Endothelial cell of umbilical vein (primary cell): Measurements from ENCODE around the gene KCNG2. TPM values are rescaled to one million over a fixed set of nuclear protein-coding genes. Genes with fewer than 3 reads are reported as not detected.

ENCODE experiments used
- BruUV-seq: library from RNA; stranded (reverse); fragments of 400-500 nt; replicated peaks from 2 replicates; lab custom pipeline; 2021; lab: Mats Ljungman, UMichigan
- CTCF ChIA-PET: fragments of 300-600, 350-600 bp; sonication (Branson Sonifier 250); formaldehyde crosslinking; loops from one replicate; lab custom pipeline; 2021; ENCODE audit warnings: antibody characterized with exemption, inconsistent platforms; lab: Charles Lee
- POLR2A ChIA-PET: fragments of 300-600, 350-600 bp; sonication (Branson Sonifier 250); formaldehyde crosslinking; loops from one replicate; lab custom pipeline; 2021; ENCODE audit warnings: antibody characterized with exemption, inconsistent platforms; lab: Charles Lee
- DNase-seq: peaks from one replicate; pipeline ENCODE4 v3.0.0-alpha.2; 2011; ENCODE audit warnings: low read depth, low spot score
- FAIRE-seq: peaks from 2 replicates; lab custom pipeline; 2011; peaks lifted over from hg19 to GRCh38; lab: Jason Lieb, UNC
- H2AFZ ChIP-seq: 2 replicates; pipeline ENCODE4 v1.6.0; 2012; ENCODE audit warnings: low read depth, low read length, control low read depth, inconsistent platforms
- H3K27ac ChIP-seq: 2 replicates; pipeline ENCODE4 v1.5.1; 2011; ENCODE audit warnings: low read depth, mild to moderate bottlenecking, control low read depth, low read length, moderate library complexity; ENCODE audit not compliant: insufficient read depth
- H3K27me3 ChIP-seq, 2 experiments: 2 replicates each; pipeline versions ENCODE4 v1.6.0 to v1.6.1; 2011; ENCODE audit warnings: low read length in 2 of 2, mixed read lengths in 1 of 2; ENCODE audit not compliant: control insufficient read depth in 2 of 2, insufficient read depth in 2 of 2
- H3K36me3 ChIP-seq, 2 experiments: 2 replicates in 1 of 2; 3 replicates in 1 of 2; pipeline ENCODE4 v1.5.1; 2011; ENCODE audit warnings: low read length in 2 of 2, mild to moderate bottlenecking in 1 of 2, moderate library complexity in 1 of 2; ENCODE audit not compliant: control insufficient read depth in 2 of 2, insufficient read depth in 2 of 2; ENCODE audit errors: extremely low read depth in 1 of 2
- H3K4me1 ChIP-seq: 3 replicates; pipeline ENCODE4 v1.5.1; 2011; ENCODE audit warnings: mild to moderate bottlenecking, low read length; ENCODE audit not compliant: control insufficient read depth, insufficient read depth; ENCODE audit errors: extremely low read depth
- H3K4me2 ChIP-seq: 2 replicates; pipeline ENCODE4 v1.6.1; 2011; ENCODE audit warnings: low read length, control low read depth, mixed read lengths; ENCODE audit not compliant: insufficient read depth
- H3K4me3 ChIP-seq, 3 experiments: fragments of 200-600 bp in 1 of 3; sonication (generic), shearing (Covaris generic) in 1 of 3; replicated peaks in 1 of 3; 2 replicates each; pipeline ENCODE4 v1.5.1; 2011 to 2016; ENCODE audit warnings: control low read depth in 3 of 3, low read length in 3 of 3, mild to moderate bottlenecking in 2 of 3, inconsistent platforms in 1 of 3, low read depth in 1 of 3, moderate library complexity in 1 of 3; ENCODE audit not compliant: insufficient read depth in 1 of 3
- H3K79me2 ChIP-seq: 2 replicates; pipeline ENCODE4 v1.6.0; 2012; ENCODE audit warnings: low read length, inconsistent platforms; ENCODE audit not compliant: control insufficient read depth, insufficient read depth
- H3K9ac ChIP-seq: replicated peaks from 2 replicates; pipeline ENCODE3; 2011; ENCODE audit warnings: low read length, control low read depth; ENCODE audit not compliant: insufficient read depth; ENCODE audit errors: extremely low read depth
- H3K9me1 ChIP-seq: replicated peaks from 3 replicates; pipeline ENCODE4 v1.6.0; 2011; ENCODE audit warnings: mild to moderate bottlenecking, low read length; ENCODE audit not compliant: control insufficient read depth, insufficient read depth; ENCODE audit errors: extremely low read depth
- H3K9me3 ChIP-seq: replicated peaks from 2 replicates; pipeline ENCODE4 v1.5.1; 2012; ENCODE audit warnings: low read length, inconsistent platforms; ENCODE audit not compliant: control insufficient read depth, insufficient read depth
- H4K20me1 ChIP-seq: replicated peaks from 2 replicates; pipeline ENCODE3; 2011; ENCODE audit warnings: mild to moderate bottlenecking, low read length; ENCODE audit not compliant: control insufficient read depth, insufficient read depth; ENCODE audit errors: extremely low read depth
- CTCF ChIP-seq, 2 donors: IDR thresholded peaks; 1 replicate in 1 of 2; 2 replicates in 1 of 2; pipeline ENCODE4 v1.5.1; 2011; ENCODE audit warnings: low read length in 2 of 2, mild to moderate bottlenecking in 2 of 2, moderate library complexity in 2 of 2, control low read depth in 1 of 2, inconsistent platforms in 1 of 2, low read depth in 1 of 2; ENCODE audit not compliant: insufficient read depth in 1 of 2; ENCODE audit errors: extremely low read depth in 1 of 2
- EZH2 ChIP-seq: IDR thresholded peaks from 2 replicates; pipeline ENCODE4 v1.6.1; 2012; ENCODE audit warnings: borderline replicate concordance, low read depth, mild to moderate bottlenecking, moderate library complexity, low read length, inconsistent platforms; ENCODE audit not compliant: severe bottlenecking
- FOS ChIP-seq: IDR thresholded peaks from 2 replicates; pipeline ENCODE4 v1.6.1; 2011; ENCODE audit warnings: mild to moderate bottlenecking, low read length, moderate library complexity, borderline replicate concordance; ENCODE audit not compliant: insufficient read depth
- GATA2 ChIP-seq: IDR thresholded peaks from 2 replicates; pipeline ENCODE4 v1.7.0; 2011; ENCODE audit warnings: low read depth, mild to moderate bottlenecking, moderate library complexity, mixed read lengths, low read length; ENCODE audit not compliant: insufficient read length, insufficient read depth
- JUN ChIP-seq: IDR thresholded peaks from 2 replicates; pipeline ENCODE4 v1.6.1; 2011; ENCODE audit warnings: borderline replicate concordance, low read depth; ENCODE audit not compliant: insufficient read length, insufficient read depth
- MYC ChIP-seq: IDR thresholded peaks from one replicate; pipeline ENCODE4 v1.6.1; 2011; ENCODE audit warnings: mild to moderate bottlenecking, low read depth, low read length
- POLR2A ChIP-seq: IDR thresholded peaks from 2 replicates; pipeline ENCODE4 v1.6.1; 2012; ENCODE audit warnings: low read depth, mild to moderate bottlenecking, control low read depth, low read length
- POLR2AphosphoS5 ChIP-seq: IDR thresholded peaks from 2 replicates; pipeline ENCODE4 v1.6.1; 2012; ENCODE audit warnings: low read depth, mild to moderate bottlenecking, control low read depth, low read length, moderate library complexity; ENCODE audit not compliant: insufficient read depth
- dilution Hi-C: fragments of 300-500 bp; cut with MboI; formaldehyde crosslinking; loops from one replicate; pipeline ENCODE4 v1.15.0; 2019; ENCODE audit warnings: low sequenced_read_pairs; ENCODE audit not compliant: extremely low pct_ligation_motif_present
- intact Hi-C: fragments of 100-400 bp; cut with micrococcal nuclease; formaldehyde crosslinking; loops from one replicate; pipeline ENCODE4 v1.10.0; 2022
- polyA plus RNA-seq, 4 experiments: library from polyadenylated mRNA; depleted of rRNA in 3 of 4; stranded (reverse) in 3 of 4; unstranded in 1 of 4; fragments of >200 nt; gene quantifications; 2 replicates each; pipeline versions ENCODE4 v1.2.1 to v1.2.3, GENCODE V29; 2011 to 2012; ENCODE audit warnings: missing spikeins in 1 of 4
- total RNA-seq: library from RNA; stranded (reverse); gene quantifications from 2 replicates; pipeline ENCODE4 v1.2.3, GENCODE V29; 2021
- TF ChIP-seq, protein P1 (sequence below): IDR thresholded peaks from 2 replicates; pipeline ENCODE4 v1.6.1; 2011; ENCODE audit not compliant: insufficient read depth, insufficient read length

The KCNG2 gene
- total and polyA plus RNA-seq, 2 donors (not counting 3 experiments of a cell fraction or from before 2014, with no cell fraction given) = not detected

DNA sequence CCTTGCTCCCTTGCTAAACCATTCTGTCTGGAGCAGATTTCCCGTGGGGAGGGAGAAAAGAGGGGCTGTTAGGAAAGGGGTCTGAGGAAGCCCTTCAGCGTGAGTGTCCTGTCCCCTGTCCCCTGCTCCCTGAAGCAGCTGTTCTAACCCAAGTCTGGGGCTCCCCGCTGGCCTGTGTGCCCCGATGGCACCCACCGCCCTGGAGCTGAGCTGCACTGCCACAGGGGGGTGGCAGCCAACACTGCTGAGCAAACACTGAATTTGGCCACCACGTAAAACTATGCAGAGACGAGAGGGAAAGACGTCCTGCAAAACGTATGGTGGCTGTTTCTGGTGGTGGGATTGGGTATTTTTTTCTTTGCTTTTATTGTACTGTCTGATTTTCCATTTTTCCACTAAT lies 17.9 kb downstream of the KCNG2 start:
- no peak for FAIRE-seq
- TF ChIP-seq JUN = no peak
- no peak for TF ChIP-seq GATA2
- no peak for TF ChIP-seq MYC
- TF ChIP-seq POLR2A = no peak
- TF ChIP-seq FOS = no peak
- TF ChIP-seq EZH2 = no peak
- TF ChIP-seq CTCF (IDR thresholded peaks at IDR 0.05; ENCODE audit: extremely low read depth in 1 of 2, insufficient read depth in 1 of 2, low read depth in 1 of 2, low read length in 2 of 2) = no peak
- TF ChIP-seq, protein P1, sequence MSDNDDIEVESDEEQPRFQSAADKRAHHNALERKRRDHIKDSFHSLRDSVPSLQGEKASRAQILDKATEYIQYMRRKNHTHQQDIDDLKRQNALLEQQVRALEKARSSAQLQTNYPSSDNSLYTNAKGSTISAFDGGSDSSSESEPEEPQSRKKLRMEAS = no peak
- TF ChIP-seq POLR2AphosphoS5 = no peak
- dilution Hi-C loops = no loop called here

More for the DNA sequence above, 17.9 kb downstream of the KCNG2 start:
- no TSS peak for BruUV-seq
- H3K9me1 ChIP-seq = no peaks in the 10 kb centered on the region
- no peak overlapping the region for H3K9ac ChIP-seq
- no peaks in the 10 kb centered on the region for H4K20me1 ChIP-seq
- ChIA-PET CTCF (no interaction called here), POLR2A (no interaction called here)
- DNase-seq = no peak
- H3K9me3 ChIP-seq = no peaks in the 10 kb centered on the region
- H3K4me1 ChIP-seq = no peaks in the 10 kb centered on the region
- intact Hi-C loops = no loop called here
- H3K36me3 ChIP-seq = no peaks in the 10 kb centered on the region
- H3K79me2 ChIP-seq = no peaks in the 10 kb centered on the region
- no peak overlapping the region for H3K4me3 ChIP-seq
- no peak overlapping the region for H3K4me2 ChIP-seq
- H2AFZ ChIP-seq = no peak overlapping the region
- no peak overlapping the region for H3K27ac ChIP-seq
- H3K27me3 ChIP-seq = peaks cover 0 to 2% of the 10 kb centered on the region in 2 experiments
